Measurements from ENCODE around the gene PELI2.
"Not testable (repeated sequence)": the region's sequence is repeated elsewhere in the genome, so short reads cannot be mapped to it uniquely, and the experiment has no call there.

The PELI2 gene

DNA sequence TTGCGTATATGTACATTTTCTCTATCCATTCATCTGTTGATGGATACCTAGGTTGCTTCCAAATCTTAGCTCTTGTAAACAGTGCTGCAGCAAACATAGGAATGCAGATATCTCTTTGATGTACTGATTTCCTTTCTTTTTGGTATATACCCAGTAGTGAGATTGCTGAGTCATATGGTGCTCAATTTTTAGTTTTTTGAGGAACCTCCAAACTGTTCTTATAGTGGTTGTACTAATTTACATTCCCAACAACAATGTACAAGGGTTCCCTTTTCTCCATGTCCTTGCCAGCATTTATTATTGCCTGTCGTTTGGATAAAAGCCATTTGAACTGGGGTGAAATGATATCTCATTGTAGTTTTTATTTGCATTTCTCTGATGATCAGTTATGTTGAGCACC lies 44.3 kb downstream of the PELI2 start:
- Histone ChIP-seq H3K4me3 (ENCODE audit: severe bottlenecking) (no peak overlapping the region), H3K36me3 (ENCODE audit: low read depth) (no peaks in the 10 kb centered on the region), H3K4me1 (ENCODE audit: insufficient read depth, poor library complexity, severe bottlenecking) (no peaks in the 10 kb centered on the region), H3K9me3 (ENCODE audit: severe bottlenecking) (peaks cover 6% of the 10 kb centered on the region), H3K27ac (ENCODE audit: poor library complexity, severe bottlenecking) (no peak overlapping the region), H3K27me3 (ENCODE audit: insufficient read depth, poor library complexity, severe bottlenecking) (no peaks in the 10 kb centered on the region)
- TF ChIP-seq, protein P1, sequence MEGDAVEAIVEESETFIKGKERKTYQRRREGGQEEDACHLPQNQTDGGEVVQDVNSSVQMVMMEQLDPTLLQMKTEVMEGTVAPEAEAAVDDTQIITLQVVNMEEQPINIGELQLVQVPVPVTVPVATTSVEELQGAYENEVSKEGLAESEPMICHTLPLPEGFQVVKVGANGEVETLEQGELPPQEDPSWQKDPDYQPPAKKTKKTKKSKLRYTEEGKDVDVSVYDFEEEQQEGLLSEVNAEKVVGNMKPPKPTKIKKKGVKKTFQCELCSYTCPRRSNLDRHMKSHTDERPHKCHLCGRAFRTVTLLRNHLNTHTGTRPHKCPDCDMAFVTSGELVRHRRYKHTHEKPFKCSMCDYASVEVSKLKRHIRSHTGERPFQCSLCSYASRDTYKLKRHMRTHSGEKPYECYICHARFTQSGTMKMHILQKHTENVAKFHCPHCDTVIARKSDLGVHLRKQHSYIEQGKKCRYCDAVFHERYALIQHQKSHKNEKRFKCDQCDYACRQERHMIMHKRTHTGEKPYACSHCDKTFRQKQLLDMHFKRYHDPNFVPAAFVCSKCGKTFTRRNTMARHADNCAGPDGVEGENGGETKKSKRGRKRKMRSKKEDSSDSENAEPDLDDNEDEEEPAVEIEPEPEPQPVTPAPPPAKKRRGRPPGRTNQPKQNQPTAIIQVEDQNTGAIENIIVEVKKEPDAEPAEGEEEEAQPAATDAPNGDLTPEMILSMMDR (IDR thresholded peaks at IDR 0.05; ENCODE audit: poor library complexity, severe bottlenecking) = no peak
- ATAC-seq (ENCODE audit: low read depth) (no peak), DNase-seq (ENCODE audit: low spot score) (no peak)

DNA sequence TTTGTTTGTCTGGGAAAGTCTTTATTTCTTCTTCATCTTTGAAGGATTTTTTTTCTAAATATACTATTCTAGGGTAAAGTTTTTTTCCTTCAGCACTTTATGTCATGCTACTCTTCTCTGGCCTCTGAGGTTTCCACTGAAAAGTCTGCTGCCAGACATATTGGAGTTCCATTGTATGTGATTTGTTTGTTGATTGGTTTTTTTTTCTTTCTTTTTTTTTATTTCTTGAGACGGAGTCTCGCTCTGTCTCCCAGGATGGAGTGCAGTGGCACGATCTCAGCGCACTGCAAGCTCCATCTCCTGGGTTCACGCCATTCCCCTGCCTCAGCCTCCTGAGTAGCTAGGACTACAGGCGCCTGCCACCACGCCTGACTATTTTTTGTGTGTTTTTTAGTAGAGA lies 48.4 kb downstream of the PELI2 start:
- H3K27ac ChIP-seq (ENCODE audit: poor library complexity, severe bottlenecking); DNase-seq (ENCODE audit: low spot score); H3K27me3 ChIP-seq (ENCODE audit: insufficient read depth, poor library complexity, severe bottlenecking); H3K4me3 ChIP-seq (ENCODE audit: severe bottlenecking); H3K36me3 ChIP-seq (ENCODE audit: low read depth); H3K9me3 ChIP-seq (ENCODE audit: severe bottlenecking); H3K4me1 ChIP-seq (ENCODE audit: insufficient read depth, poor library complexity, severe bottlenecking); ATAC-seq (ENCODE audit: low read depth): not testable (repeated sequence)

DNA sequence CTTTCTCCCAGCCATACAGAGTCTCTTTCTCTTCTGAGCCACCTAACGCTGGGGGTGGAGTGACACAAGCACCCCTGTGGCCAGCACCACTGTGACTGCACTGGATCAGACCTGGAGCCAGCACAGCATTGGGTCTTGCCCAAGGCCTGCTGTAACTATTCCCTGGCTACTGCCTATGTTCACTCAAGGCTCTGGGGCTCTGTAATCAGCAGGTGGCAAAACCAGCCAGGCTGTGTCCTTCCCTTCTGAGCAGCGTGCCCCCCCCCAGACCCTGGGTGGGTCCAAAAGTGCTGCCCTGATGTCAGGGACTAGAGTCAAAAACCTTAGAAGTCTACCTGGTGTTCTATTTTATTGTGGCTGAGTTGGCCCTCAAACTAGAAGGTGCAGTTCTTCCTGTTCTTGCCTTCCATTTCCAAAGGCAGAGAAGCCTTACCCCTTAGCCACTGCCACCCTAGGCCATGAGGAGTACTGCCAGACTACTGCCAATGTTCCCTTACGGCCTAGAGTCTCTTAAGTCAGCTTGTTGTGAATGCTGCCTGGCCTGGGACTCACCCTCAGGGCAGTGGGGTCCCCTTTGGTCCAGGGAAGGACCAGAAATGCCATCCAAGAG lies 49.9 kb downstream of the PELI2 start:
- Histone ChIP-seq H3K27me3 (ENCODE audit: insufficient read depth, poor library complexity, severe bottlenecking) (no peaks in the 10 kb centered on the region), H3K27ac (ENCODE audit: poor library complexity, severe bottlenecking) (no peak overlapping the region), H3K9me3 (ENCODE audit: severe bottlenecking) (peaks cover 6% of the 10 kb centered on the region), H3K36me3 (ENCODE audit: low read depth) (no peaks in the 10 kb centered on the region), H3K4me1 (ENCODE audit: insufficient read depth, poor library complexity, severe bottlenecking) (peaks cover 3% of the 10 kb centered on the region), H3K4me3 (ENCODE audit: severe bottlenecking) (no peak overlapping the region)
- DNase-seq (ENCODE audit: low spot score) (no peak), ATAC-seq (ENCODE audit: low read depth) (no peak)
- TF ChIP-seq, protein P1 (IDR thresholded peaks at IDR 0.05; ENCODE audit: poor library complexity, severe bottlenecking) = no peak

DNA sequence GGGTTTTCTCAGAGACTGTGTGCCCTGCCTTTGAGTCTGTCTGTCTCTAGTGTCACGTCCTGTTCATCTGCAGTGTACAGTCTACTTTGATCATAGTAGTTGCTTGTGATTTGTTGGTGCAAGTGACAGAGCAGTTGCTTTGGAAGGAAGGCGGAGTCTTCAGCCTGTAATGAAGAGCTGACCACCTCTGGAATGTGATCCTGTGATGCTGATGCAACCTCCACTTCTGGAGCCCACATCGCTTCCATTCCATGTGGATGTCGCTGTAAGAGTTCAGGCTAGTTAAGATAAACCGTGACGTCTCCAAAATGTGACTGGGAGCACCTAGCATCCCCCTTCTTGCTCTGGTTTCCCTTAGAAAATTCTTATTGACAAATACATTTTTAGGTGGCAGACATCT lies 51.8 kb downstream of the PELI2 start:
- Histone ChIP-seq H3K9me3 (ENCODE audit: severe bottlenecking) (no peaks in the 10 kb centered on the region), H3K4me3 (ENCODE audit: severe bottlenecking) (no peak overlapping the region), H3K27me3 (ENCODE audit: insufficient read depth, poor library complexity, severe bottlenecking) (no peaks in the 10 kb centered on the region), H3K36me3 (ENCODE audit: low read depth) (no peaks in the 10 kb centered on the region), H3K27ac (ENCODE audit: poor library complexity, severe bottlenecking) (no peak overlapping the region), H3K4me1 (ENCODE audit: insufficient read depth, poor library complexity, severe bottlenecking) (peaks cover 3% of the 10 kb centered on the region)
- TF ChIP-seq, protein P1 (IDR thresholded peaks at IDR 0.05; ENCODE audit: poor library complexity, severe bottlenecking) = no peak
- no peak for DNase-seq (ENCODE audit: low spot score)
- ATAC-seq (ENCODE audit: low read depth) = no peak

DNA sequence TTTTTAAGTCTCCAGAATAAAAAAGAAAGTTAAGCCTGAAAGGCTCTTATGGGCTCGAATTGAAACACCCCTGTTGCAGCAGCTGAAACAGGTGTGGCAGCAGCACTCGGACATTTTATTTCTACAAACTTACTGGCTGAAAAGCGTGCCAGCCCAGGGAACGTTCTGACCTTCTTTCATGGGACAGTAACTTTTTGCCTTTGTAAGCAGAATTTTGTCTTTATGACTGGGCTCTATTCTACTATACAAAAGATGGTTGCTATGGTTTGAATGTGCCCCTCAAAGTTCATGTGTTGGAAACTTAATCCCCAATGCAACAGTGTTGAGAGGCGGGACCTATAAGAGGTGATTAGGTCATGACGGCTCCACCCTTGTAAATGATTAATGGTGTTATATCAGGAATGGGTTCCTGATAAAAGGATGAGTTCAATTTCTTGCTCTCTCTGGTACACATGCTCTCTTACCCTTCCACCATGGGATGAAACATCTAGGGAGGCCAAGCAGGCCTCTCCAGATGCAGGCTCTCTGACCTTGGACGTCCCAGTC lies 52.7 kb downstream of the PELI2 start:
- Histone ChIP-seq H3K36me3 (ENCODE audit: low read depth) (no peaks in the 10 kb centered on the region), H3K27ac (ENCODE audit: poor library complexity, severe bottlenecking) (no peak overlapping the region), H3K4me1 (ENCODE audit: insufficient read depth, poor library complexity, severe bottlenecking) (peaks cover 3% of the 10 kb centered on the region), H3K27me3 (ENCODE audit: insufficient read depth, poor library complexity, severe bottlenecking) (no peaks in the 10 kb centered on the region), H3K4me3 (ENCODE audit: severe bottlenecking) (no peak overlapping the region), H3K9me3 (ENCODE audit: severe bottlenecking) (no peaks in the 10 kb centered on the region)
- TF ChIP-seq, protein P1 (IDR thresholded peaks at IDR 0.05; ENCODE audit: poor library complexity, severe bottlenecking) = no peak
- ATAC-seq (ENCODE audit: low read depth) (no peak), DNase-seq (ENCODE audit: low spot score) (no peak)

All from RWPE2 (cell line).